A673 (cell line): ENCODE results near the gene ZFAND2A. TPM values are rescaled to one million over a fixed set of nuclear protein-coding genes. Genes with fewer than 3 reads are reported as not detected.

Source experiments
- BruUV-seq: library from RNA; stranded (reverse); fragments of 400-500 nt; replicated peaks from 2 replicates; lab custom pipeline; 2021; lab: Mats Ljungman, UMichigan
- CTCF ChIA-PET: fragments of 300-600 bp; sonication (Branson Sonifier 250); formaldehyde crosslinking; loops from one replicate; lab custom pipeline; 2022; ENCODE audit warnings: antibody characterized with exemption; lab: Charles Lee
- POLR2A ChIA-PET: fragments of 300-600 bp; sonication (Branson Sonifier 250); formaldehyde crosslinking; loops from one replicate; lab custom pipeline; 2022; ENCODE audit warnings: antibody characterized with exemption; ENCODE audit not compliant: low non-redundant PET; lab: Charles Lee
- DNase-seq: peaks from one replicate; pipeline ENCODE4 v3.0.0-alpha.2; 2015; ENCODE audit warnings: low spot score
- H3K27ac ChIP-seq: fragments of 200-600 bp; sonication (generic); 2 replicates; pipeline ENCODE4 v1.5.1; 2016; ENCODE audit warnings: mixed run types, low read depth, mild to moderate bottlenecking, mixed read lengths, antibody characterized with exemption, low read length; ENCODE audit not compliant: poor library complexity, severe bottlenecking
- H3K27me3 ChIP-seq: fragments of 200-600 bp; sonication (generic); replicated peaks from 2 replicates; pipeline ENCODE4 v1.6.1; 2017; ENCODE audit warnings: mixed run types, low read depth, mild to moderate bottlenecking, mixed read lengths, antibody characterized with exemption, low read length; ENCODE audit not compliant: insufficient read depth, poor library complexity
- H3K36me3 ChIP-seq: fragments of 200-600 bp; sonication (generic); 2 replicates; pipeline ENCODE4 v1.6.1; 2016; ENCODE audit warnings: mixed run types, mild to moderate bottlenecking, mixed read lengths, antibody characterized with exemption, low read length; ENCODE audit not compliant: insufficient read depth, poor library complexity, severe bottlenecking
- H3K4me1 ChIP-seq: fragments of 200-600 bp; sonication (generic); 2 replicates; pipeline ENCODE4 v1.6.1; 2017; ENCODE audit warnings: mixed run types, mild to moderate bottlenecking, mixed read lengths, antibody characterized with exemption, low read length; ENCODE audit not compliant: insufficient read depth, poor library complexity, severe bottlenecking
- H3K4me3 ChIP-seq: fragments of 200-600 bp; sonication (generic); 2 replicates; pipeline ENCODE4 v1.5.1; 2016; ENCODE audit warnings: low read depth, mixed run types, mild to moderate bottlenecking, mixed read lengths, low read length; ENCODE audit not compliant: poor library complexity, severe bottlenecking
- H3K9me3 ChIP-seq: fragments of 200-600 bp; sonication (generic); 2 replicates; pipeline ENCODE4 v1.6.1; 2016; ENCODE audit warnings: mixed run types, low read depth, mild to moderate bottlenecking, mixed read lengths, antibody characterized with exemption, low read length; ENCODE audit not compliant: poor library complexity, severe bottlenecking
- EZH2 ChIP-seq: fragments of 200-600 bp; sonication (generic); IDR thresholded peaks from 2 replicates; pipeline ENCODE4 v1.6.1; 2017; ENCODE audit warnings: borderline replicate concordance, low read depth, mild to moderate bottlenecking, mixed read lengths, antibody characterized with exemption, low read length; ENCODE audit not compliant: poor library complexity, severe bottlenecking
- intact Hi-C: fragments of 100-400 bp; cut with micrococcal nuclease; formaldehyde crosslinking; loops from one replicate; pipeline ENCODE4 v1.10.0; 2022; ENCODE audit not compliant: unreplicated experiment
- total RNA-seq: library from RNA; stranded (reverse); gene quantifications from 2 replicates; pipeline ENCODE4 v1.2.3, GENCODE V29; 2021
- TF ChIP-seq, protein P1 (sequence below): fragments of 300-800, 200-600 bp; sonication (generic); conservative IDR thresholded peaks from 2 replicates; pipeline ENCODE4 v1.5.1; 2017; ENCODE audit warnings: low read depth, mild to moderate bottlenecking, antibody characterized with exemption, low read length, moderate library complexity, mixed read lengths

ZFAND2A gene
- total RNA-seq, 1 experiment from 2014 or later, result 27.4 TPM

DNA sequence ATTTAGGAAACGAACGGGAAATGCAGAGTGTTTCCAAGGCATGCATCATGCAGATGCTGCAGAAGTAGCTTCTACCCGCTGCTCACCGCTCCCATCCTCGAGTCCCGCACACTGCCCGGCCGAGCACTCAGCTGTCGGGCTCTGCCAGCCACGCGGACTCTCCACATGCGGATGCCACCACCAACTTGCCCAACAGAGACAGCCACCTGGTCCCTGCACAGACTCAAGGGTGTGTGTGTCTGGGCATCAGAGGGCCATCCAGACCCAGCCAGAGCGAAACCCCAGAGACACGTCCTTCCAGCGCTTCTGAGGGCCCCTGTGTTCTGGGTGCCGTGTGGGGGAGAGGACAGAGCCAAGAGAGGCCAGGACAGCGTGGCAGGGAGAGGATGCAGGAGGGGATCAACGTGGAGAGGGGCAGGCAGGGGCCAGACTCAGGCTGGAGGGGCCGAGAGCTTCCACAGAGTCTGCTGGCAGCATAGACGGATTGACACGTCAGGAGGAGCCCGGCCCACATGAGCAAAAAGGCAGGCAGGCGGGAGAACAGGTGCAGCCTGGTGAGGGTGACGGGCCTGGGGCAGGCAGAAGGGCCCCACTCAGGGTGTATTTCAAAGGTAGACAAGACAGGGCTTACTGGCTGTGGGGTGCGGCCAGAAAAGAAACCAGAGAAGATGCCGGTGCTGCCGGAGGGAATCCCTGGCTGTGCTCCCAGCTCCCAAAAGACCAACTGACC lies 53.8 kb downstream of the ZFAND2A start:
- Histone ChIP-seq H3K27me3 (no peaks in the 10 kb centered on the region), H3K4me3 (no peak overlapping the region), H3K4me1 (no peaks in the 10 kb centered on the region), H3K9me3 (no peaks in the 10 kb centered on the region), H3K27ac (no peak overlapping the region), H3K36me3 (no peaks in the 10 kb centered on the region)
- POLR2A ChIA-PET, result no interaction called here
- intact Hi-C loops, result no loop called here
- BruUV-seq, result no TSS peak
- CTCF ChIA-PET, result no interaction called here
- TF ChIP-seq, protein P1, sequence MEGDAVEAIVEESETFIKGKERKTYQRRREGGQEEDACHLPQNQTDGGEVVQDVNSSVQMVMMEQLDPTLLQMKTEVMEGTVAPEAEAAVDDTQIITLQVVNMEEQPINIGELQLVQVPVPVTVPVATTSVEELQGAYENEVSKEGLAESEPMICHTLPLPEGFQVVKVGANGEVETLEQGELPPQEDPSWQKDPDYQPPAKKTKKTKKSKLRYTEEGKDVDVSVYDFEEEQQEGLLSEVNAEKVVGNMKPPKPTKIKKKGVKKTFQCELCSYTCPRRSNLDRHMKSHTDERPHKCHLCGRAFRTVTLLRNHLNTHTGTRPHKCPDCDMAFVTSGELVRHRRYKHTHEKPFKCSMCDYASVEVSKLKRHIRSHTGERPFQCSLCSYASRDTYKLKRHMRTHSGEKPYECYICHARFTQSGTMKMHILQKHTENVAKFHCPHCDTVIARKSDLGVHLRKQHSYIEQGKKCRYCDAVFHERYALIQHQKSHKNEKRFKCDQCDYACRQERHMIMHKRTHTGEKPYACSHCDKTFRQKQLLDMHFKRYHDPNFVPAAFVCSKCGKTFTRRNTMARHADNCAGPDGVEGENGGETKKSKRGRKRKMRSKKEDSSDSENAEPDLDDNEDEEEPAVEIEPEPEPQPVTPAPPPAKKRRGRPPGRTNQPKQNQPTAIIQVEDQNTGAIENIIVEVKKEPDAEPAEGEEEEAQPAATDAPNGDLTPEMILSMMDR, result no peak
- no peak for TF ChIP-seq EZH2
- no peak for DNase-seq

DNA sequence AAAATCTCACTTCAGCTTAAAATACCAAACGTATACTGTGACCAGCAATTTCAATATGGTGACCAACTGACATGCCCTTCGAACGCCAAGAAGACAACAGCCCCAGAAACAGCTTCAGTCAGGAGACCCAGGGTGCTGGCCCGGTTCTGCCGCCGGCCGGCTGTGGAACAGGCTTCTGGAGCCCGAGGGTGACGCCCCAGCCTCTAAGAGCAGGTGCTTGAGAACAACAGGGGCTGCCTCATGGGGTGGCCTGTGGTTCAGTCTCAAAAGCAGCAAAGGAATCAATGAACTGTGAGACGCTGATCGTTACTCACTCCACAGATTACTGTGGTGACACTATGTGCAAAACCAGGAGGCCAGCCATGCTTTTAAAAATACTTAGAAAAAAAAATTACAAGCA lies 54.8 kb downstream of the ZFAND2A start:
- no peak for DNase-seq
- no peaks in the 10 kb centered on the region for H3K9me3 ChIP-seq
- no peak overlapping the region for H3K4me3 ChIP-seq
- no peak overlapping the region for H3K27ac ChIP-seq
- H3K27me3 ChIP-seq, result no peaks in the 10 kb centered on the region
- no TSS peak for BruUV-seq
- TF ChIP-seq, protein P1, result no peak
- no peak for TF ChIP-seq EZH2
- POLR2A ChIA-PET, result no interaction called here
- CTCF ChIA-PET, result no interaction called here
- no peaks in the 10 kb centered on the region for H3K4me1 ChIP-seq
- intact Hi-C loops, result no loop called here
- no peaks in the 10 kb centered on the region for H3K36me3 ChIP-seq

DNA sequence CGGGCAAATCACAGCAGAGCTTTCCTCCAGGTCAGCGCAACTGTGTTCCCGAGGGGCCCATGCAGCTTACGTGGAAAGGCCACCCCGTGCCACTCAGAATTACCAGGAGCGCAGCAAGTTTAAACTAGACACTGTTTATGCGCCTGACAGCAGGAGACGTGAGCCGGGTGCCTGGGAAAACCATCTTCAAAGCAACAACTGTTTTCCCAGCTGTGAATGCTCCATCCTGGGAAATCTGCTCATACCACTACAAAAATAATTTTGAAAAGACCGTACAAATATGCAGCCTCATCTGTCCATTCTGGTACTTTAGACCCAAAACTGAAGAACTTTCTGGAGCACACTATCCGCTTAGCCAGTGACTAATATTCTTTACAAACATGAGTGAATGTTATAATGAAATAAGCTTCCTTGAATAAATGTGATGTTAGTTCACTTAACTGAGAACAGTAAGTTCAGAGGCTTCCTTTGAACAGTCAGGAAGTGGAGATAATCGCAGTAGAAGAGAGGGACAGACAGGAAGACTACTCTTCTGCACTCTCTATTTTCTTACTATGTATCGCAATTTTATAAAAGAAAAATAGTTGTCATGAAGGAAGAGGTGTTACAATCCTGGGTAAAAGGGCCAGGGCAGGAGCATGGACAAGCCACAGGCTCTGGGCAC lies 55.3 kb downstream of the ZFAND2A start:
- CTCF ChIA-PET, result no interaction called here
- H3K4me1 ChIP-seq, result no peaks in the 10 kb centered on the region
- POLR2A ChIA-PET, result no interaction called here
- TF ChIP-seq, protein P1, result no peak
- TF ChIP-seq EZH2, result no peak
- H3K27me3 ChIP-seq, result no peaks in the 10 kb centered on the region
- no peaks in the 10 kb centered on the region for H3K9me3 ChIP-seq
- intact Hi-C loops, result no loop called here
- no peak overlapping the region for H3K4me3 ChIP-seq
- no peak for DNase-seq
- H3K36me3 ChIP-seq, result no peaks in the 10 kb centered on the region
- no peak overlapping the region for H3K27ac ChIP-seq
- no TSS peak for BruUV-seq
